Stimulated activated CD8-positive, alpha-beta memory T cell treated with anti-CD3 and anti-CD28 coated beads, Interleukin-7, amount 100 ng/mL, for 48 hours (primary cell): ENCODE results near the gene TTC28.
"Not testable (repeated sequence)": the region's sequence is repeated elsewhere in the genome, so short reads cannot be mapped to it uniquely, and the experiment has no call there.

Source experiments
- DNase-seq, 2 donors: peaks; one replicate each; pipeline ENCODE4 v3.0.0-alpha.2; 2020; ENCODE audit warnings: low read depth in 1 of 2; ENCODE audit errors: extremely low read depth in 1 of 2

TTC28 gene

GRCh38 chr22:28678778-28679610 lies 646 bp downstream of the TTC28 start:
- DNase-seq, result not testable (repeated sequence)

GRCh38 chr22:28678170-28678569 lies 1.5 kb downstream of the TTC28 start:
- not testable (repeated sequence) for DNase-seq

GRCh38 chr22:28674121-28674563 lies 5.5 kb downstream of the TTC28 start:
- no peak for DNase-seq

GRCh38 chr22:28670756-28671155 lies 8.9 kb downstream of the TTC28 start:
- DNase-seq, result no peak

- DNase-seq, result no peak
These were observed 9.5 kb downstream of the TTC28 start for GRCh38 chr22:28670161-28670560.

GRCh38 chr22:28669387-28669786 lies 10.3 kb downstream of the TTC28 start:
- DNase-seq, result no peak

GRCh38 chr22:28663569-28663942 lies 16.1 kb downstream of the TTC28 start:
- not testable (repeated sequence) for DNase-seq

- DNase-seq, result no peak
These were observed 21.2 kb downstream of the TTC28 start for GRCh38 chr22:28658448-28658847.

GRCh38 chr22:28656181-28656580 lies 23.5 kb downstream of the TTC28 start:
- DNase-seq, result no peak

GRCh38 chr22:28650463-28650862 lies 29.2 kb downstream of the TTC28 start:
- no peak for DNase-seq

GRCh38 chr22:28648792-28649191 lies 30.8 kb downstream of the TTC28 start:
- no peak for DNase-seq

GRCh38 chr22:28647216-28647615 lies 32.4 kb downstream of the TTC28 start:
- no peak for DNase-seq

GRCh38 chr22:28639321-28639720 lies 40.3 kb downstream of the TTC28 start:
- DNase-seq, result no peak

GRCh38 chr22:28637225-28637624 lies 42.4 kb downstream of the TTC28 start:
- DNase-seq, result no peak

- DNase-seq, result no peak
These were observed 49.5 kb downstream of the TTC28 start for GRCh38 chr22:28630177-28630574.

GRCh38 chr22:28629420-28630176 lies 50.0 kb downstream of the TTC28 start:
- no peak for DNase-seq

GRCh38 chr22:28628766-28629165 lies 50.9 kb downstream of the TTC28 start:
- DNase-seq, result no peak

- no peak for DNase-seq
These were observed 51.8 kb downstream of the TTC28 start for GRCh38 chr22:28627791-28628190.

- no peak for DNase-seq
These were observed 59.3 kb downstream of the TTC28 start for GRCh38 chr22:28620244-28620922.

GRCh38 chr22:28619236-28619635 lies 60.4 kb downstream of the TTC28 start:
- DNase-seq, result no peak

GRCh38 chr22:28615423-28615822 lies 64.2 kb downstream of the TTC28 start:
- DNase-seq, result not testable (repeated sequence)
